Adipose tissue (tissue), 3 donors: ENCODE results near the gene BEND7. TPM values are rescaled to one million over a fixed set of nuclear protein-coding genes. Genes with fewer than 3 reads are reported as not detected.

Experiments
- H3K27ac ChIP-seq: one replicate; pipeline ENCODE4 v1.5.1; 2013; ENCODE audit warnings: low read depth, low read length
- WGBS, 3 donors: extraction: QIAGEN DNeasy Blood & Tissue Kit; methylation state at CpG; one replicate each; pipeline ENCODE4 v1.1.7; 2013; 5-methylcytosine and 5-hydroxymethylcytosine counted together
- polyA plus RNA-seq, 3 donors: library from polyadenylated mRNA; stranded (reverse); fragments of 200-250 nt; gene quantifications; one replicate each; pipeline ENCODE4 v1.2.3, GENCODE V29; 2013
- donor health status: healthy with polysubstance abuse.
- donor health status: Bipolar disorder and iron deficiency.
- donor health status: healthy.

The BEND7 gene
- polyA plus RNA-seq, 3 donors = 3.8 to 7.7 (median 6.1) TPM

DNA sequence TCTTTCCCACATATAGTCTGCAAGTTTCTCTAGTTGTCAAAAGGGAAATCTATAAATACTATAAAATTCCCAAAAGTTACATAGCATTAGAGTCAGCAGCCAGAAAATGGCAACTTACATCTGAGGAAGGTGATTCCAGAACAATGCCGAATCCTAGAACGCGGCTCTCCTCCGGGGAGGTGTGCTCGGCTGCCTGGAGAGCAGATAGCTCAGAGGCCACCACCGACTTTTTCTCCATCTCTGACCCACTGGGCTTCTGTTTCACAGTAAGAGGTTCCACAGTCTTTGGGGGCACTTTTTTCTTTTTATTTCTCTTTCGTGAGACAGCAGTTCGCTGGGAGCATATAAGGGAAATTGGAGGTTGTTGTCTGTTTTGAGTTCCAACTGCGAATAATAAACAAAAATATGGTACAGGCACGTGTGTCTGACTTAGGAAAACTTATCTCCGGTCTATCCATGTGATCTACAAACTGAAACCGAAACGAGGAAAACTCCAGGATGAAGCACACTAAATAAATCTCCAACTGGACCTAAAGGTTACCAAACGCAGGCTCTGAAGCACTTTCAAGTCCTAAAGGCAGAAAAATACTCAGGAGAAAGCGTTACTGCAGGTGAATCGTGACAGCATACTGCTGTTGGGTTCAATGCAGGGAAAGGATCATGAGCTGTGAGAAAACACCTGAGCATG, 36.2 kb downstream of the BEND7 start:
- 65 to 84% (median 73%) methylated on average over 16 of the region's 16 CpGs for WGBS, 3 donors

DNA sequence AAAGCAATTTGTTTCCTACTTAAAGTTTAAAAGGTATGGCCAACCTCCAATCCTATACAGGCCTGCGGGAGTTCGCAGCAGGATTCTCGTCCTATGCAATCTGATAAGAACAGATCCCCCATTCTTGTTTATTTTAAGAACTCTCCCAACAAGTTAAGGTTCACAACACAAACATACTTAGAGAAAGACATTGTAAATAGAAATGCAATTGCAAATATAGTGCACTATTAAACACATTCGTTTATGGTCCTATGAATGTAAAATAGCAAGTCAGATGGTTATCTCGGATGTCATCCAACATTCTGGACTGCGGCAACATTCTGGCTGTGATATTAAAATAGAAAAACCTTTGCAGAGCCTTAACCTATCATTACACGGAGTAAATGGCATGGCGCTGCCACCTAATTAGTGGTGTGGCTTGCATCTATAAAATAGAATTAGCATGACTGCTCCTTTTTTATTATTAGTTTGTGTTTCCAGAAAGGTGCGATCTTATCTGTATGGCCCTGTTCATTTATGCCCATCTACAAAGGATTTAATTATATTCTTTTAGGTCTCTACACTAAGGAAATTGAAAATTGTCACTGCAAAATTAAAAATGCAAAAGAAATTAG, 37.0 kb downstream of the BEND7 start:
- 82 to 95% (median 95%) methylated on average over 9 of the region's 9 CpGs for WGBS, 3 donors
- H3K27ac ChIP-seq = no peak overlapping the region

More for the DNA sequence above, 36.2 kb downstream of the BEND7 start:
- no peak overlapping the region for H3K27ac ChIP-seq

DNA sequence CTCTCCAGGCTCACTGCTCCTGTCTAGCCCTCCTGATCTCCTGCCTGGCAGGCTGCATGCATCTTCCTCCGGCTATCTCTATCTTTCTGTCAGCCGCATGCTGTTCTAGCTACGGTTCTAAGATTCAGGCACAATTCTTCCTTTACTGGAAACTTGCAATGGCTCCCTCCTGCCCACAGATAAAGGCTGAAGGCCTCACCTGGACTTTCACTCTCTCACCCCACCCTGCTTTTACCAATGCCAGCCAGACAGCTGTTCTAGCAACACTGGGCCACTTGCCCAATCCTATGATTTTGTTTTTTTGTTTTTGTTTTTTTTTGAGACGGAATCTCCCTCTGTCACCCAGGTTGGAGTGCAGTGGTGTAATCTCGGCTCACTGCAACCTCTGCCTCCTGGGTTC, 38.3 kb downstream of the BEND7 start:
- 70 to 97% (median 93%) methylated on average over 5 of the region's 5 CpGs for WGBS, 3 donors
- no peak overlapping the region for H3K27ac ChIP-seq

DNA sequence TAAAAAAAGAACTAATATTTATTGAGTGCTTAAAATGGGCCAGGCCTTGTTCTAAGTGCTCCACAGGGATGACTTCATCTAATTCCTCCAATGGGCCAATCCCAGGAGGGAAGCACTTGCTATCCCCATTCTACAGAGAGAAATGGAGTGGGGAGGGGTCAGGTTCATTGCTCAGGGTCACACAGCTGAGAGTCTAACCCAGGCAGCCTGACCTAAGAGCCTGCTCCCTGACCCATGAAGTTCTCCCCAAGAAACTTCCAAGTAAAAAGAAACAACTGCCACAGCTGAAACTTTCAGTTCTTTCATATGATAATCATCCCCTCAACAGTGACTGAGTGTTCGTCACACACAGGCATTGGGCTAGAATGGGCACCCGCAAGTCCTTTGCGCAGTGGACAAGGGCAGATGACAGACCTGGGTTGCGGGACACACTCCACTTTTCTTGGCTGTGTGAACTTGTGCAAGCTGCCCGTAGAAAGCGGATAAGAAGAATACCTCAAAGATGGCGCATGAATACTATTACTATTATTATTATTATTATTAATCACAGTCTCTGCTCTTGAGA, 39.7 kb downstream of the BEND7 start:
- 96 to 99% (median 97%) methylated on average over 7 of the region's 7 CpGs for WGBS, 3 donors
- no peak overlapping the region for H3K27ac ChIP-seq

DNA sequence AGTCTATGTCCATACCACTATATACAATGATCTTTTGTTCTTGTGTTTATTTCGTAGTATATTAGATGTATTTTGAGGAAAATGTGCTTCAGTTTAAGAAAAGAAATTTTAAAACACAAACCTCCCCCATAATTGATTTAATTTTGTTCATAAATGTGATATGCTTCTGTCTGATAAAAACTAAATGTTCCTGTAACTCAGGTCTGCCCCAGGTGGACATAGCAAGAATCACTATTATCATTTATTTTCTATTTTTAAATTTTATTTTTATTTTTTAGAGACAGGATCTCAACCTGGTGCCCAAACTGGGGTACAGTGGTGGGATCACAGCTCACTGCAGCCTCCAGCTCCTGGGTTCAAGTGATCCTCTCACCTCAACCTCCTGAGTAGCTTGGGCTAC, 43.2 kb downstream of the BEND7 start:
- H3K27ac ChIP-seq = no peak overlapping the region
- 76 to 97% (median 89%) methylated on average over 1 of the region's 1 CpG for WGBS, 3 donors

DNA sequence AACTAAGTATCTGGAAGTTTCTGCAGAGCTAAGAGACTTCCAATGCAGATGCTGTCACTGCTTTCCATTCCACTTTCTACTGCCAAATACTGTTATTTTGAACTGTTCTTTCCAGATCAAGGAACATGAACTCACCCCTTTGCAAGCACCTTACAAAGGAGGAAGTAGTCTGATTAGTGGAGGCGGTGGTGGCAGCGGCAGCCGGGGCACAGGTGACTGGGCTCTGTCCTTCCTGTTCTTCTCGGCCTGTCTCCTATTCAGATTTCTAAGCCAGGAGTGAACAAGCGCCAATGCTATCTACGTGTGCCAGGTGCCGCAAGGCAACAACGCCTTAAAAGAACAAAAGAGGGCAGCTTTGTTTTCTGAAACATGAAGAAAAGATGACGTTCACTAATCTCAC, 44.9 kb downstream of the BEND7 start:
- 63 to 86% (median 70%) methylated on average over 9 of the region's 9 CpGs for WGBS, 3 donors
- no peak overlapping the region for H3K27ac ChIP-seq

DNA sequence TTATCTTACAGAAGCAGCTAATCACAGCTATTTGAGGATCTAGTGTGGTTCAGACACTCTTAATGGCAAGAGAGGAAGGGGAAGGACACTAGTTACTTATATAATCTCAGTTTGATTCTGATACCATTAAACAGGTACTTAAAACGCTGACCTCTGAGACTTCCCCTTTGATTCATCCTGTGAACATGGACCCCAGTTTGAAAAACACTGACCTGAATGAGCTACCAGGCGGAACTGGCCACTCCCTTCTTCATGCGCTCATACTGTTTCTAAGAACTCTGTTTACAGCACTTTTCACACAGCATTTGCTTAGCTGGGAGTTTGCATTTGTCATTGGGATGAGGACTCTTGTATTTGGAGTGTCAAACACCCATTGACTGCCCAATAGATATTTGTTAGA, 45.7 kb downstream of the BEND7 start:
- 77 to 90% (median 85%) methylated on average over 3 of the region's 3 CpGs for WGBS, 3 donors

DNA sequence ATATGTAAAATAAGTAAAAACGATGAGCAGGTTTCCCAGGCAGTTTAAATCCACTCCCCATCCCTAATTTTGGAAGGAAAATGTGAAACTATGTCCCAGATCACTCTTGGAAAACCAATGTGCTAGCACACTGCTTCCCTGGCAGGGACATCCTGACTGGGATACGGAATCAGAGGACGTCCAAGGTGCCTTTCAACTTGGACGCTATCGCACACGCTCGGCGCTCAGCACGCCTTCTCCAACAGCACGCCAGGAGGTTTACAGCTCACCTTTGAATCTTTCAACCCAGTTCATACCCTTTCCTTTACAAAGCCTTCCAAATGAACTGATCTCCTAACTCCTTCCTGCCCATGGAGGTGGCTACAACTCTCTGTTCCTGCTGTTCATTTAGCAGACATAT, 47.1 kb downstream of the BEND7 start:
- 65 to 91% (median 88%) methylated on average over 10 of the region's 10 CpGs for WGBS, 3 donors
- H3K27ac ChIP-seq = no peak overlapping the region

More for the DNA sequence above, 45.7 kb downstream of the BEND7 start:
- H3K27ac ChIP-seq = no peak overlapping the region

DNA sequence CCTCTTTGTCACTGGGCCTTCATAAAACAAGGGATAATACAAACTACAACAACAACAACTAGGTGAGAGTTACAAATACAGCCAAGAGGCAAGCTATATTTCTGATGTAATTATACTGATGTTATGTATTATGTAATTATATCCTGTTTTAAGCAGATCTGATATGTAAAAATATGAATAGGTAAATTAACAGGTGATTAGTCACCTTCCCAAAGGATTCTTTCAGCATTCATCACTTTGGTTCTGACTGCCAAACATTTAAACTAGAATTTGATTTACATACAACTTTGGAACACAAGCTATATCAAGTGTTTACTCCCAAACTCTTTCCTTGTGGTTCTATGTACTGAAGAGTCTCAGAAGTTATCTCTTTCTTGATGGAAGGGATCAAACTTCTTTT, 53.7 kb downstream of the BEND7 start:
- no peak overlapping the region for H3K27ac ChIP-seq

DNA sequence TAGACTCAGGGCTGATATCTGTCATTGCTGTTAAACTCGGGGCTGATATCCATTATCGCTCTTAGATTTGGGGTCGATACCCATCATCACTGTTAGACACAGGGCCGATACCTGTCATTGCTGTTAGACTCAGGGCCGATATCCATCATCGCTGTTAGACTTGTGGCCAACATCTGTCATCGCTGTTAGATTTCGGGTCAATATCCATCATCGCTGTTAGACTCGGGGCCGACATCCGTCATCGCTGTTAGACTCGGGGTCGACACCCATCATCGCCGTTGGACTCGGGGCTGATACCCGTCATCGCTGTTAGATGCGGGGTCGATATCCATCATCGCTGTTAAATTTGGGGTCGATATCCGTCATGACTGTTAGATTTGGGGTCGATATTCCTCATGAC, 54.8 kb downstream of the BEND7 start:
- whole genome bisulfite sequencing, 3 donors = 98 to 99% (median 98%) methylated on average over 26 of the region's 26 CpGs
- H3K27ac ChIP-seq = no peak overlapping the region

DNA sequence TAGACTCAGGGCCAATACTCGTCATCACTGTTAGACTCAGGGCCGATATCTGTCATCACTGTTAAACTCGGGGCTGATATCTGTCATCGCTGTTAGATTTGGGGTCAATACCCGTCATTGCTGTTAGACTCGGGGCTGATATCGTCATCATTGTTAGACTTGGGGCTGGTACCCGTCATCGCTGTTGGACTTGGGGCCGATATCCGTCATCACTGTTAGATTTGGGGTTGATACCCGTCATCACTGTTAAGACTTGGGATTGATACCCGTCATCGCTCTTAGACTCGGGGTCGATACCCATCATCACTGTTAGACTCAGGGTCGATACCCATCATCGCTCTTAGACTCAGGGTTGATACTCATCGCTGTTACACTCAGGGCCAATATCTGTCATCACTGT, 56.5 kb downstream of the BEND7 start:
- 98% methylated on average over 19 of the region's 19 CpGs for WGBS, 3 donors
- H3K27ac ChIP-seq = no peak overlapping the region

DNA sequence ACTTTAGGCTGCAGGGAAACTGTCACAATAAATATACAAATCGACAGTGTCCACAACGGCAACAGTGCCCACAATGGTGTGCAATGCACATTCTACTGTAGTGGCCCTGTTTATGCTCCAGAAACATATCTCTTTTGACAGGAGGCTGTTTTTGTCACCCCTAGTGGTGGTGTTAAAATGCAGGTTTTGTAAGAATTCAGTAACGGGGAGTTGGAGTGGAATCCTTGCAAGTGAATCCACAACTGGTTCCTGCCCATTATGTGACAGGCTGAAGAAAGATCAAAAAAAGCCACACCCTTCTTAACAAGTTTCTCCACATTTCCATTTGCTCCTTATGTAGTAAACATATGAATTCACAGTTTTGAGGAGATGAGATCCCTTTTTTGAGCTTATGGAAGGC, 58.5 kb downstream of the BEND7 start:
- no peak overlapping the region for H3K27ac ChIP-seq
- WGBS, 3 donors = 82 to 86% (median 83%) methylated on average over 3 of the region's 3 CpGs

DNA sequence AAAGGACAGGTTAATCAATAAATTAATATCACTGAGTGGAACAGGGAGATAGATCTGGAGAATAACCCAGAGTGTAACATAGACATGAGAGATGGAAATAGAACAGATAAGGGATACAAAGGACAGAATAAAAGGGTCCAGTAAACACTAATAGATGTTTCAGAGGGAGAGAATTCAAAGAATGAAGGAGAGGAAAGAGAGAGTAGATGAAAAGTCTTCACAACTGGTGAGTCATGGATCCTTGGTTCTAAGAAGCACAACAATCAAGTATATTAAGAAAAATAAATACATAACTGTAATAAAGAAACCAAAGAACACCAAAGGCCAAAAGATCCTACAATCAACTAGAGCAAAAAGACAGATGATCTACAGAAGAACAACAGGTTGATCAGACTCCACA, 66.3 kb downstream of the BEND7 start:
- no peak overlapping the region for H3K27ac ChIP-seq

DNA sequence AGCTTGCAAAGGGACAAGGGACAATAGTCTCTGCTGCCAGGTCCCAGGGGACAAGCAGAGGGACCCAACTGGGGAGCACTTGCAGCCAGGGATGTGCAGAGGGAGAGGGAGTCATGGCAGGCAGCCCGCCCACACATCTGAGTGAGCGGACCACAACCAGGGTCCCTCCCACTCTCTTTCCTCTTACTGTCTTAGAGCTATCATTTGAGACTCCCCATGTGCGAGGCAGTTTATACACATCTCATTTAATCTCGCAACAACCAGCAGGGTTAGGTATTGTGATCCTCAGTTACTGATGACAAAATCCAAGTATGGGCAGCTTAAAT, 70.2 kb downstream of the BEND7 start:
- WGBS, 3 donors = 89 to 97% (median 91%) methylated on average over 4 of the region's 4 CpGs

DNA sequence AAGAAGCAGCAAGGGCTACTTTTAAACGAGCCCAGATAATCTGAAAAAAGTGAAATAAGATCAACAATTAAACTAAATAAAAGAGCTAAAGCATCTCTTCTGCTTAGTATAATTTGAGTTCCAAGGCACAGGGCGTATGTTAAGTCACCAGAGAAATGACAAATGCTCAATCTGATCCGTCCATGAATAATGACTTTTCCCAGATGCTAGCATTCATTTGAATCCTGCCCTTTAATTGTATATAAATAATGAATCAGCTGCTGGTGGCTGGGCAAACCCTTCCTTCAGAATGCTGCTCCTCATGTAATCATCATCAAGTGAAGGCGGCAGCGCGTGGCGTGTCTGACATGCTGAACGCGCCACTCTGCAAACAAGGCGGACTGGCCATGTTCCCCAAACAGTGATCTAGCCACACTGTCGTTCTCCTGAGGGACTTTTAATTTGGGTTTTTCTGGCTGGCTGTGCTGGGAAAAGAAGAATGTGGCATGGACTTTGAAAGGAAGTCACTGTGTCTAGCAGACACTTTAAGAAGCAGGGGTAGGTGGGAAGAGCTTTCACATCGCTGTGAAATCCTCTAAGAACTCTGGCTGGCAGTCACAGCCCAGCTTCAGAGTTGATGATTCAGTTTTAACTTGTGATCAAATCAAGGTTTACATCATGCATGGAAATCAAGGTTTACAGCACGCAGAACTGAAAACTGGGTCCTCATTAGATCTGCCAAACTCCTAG, 70.7 kb downstream of the BEND7 start:
- no peak overlapping the region for H3K27ac ChIP-seq
- WGBS, 3 donors = 87 to 91% (median 89%) methylated on average over 13 of the region's 13 CpGs

More for the DNA sequence above, 70.2 kb downstream of the BEND7 start:
- no peak overlapping the region for H3K27ac ChIP-seq

DNA sequence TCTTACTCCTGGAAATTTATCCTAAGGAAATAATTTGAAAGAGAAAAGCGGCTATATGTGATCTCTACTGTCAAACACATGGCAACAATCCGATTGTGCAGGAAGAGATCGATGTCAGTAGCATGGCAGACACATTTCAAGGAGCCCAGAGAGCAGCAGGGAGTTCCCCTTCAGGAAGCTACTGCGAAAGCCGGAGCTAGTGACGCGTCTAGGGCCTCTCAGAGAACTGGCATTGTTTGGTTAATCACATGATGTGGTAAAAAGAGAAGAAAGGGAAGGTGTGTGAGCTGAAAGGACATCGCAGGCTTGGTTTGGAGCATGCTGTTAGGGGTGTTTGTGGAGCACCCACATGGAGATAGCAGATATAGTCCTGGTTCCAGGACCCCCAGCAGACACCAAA, 74.9 kb downstream of the BEND7 start:
- H3K27ac ChIP-seq = no peak overlapping the region
- 48 to 91% (median 53%) methylated on average over 8 of the region's 8 CpGs for WGBS, 3 donors

DNA sequence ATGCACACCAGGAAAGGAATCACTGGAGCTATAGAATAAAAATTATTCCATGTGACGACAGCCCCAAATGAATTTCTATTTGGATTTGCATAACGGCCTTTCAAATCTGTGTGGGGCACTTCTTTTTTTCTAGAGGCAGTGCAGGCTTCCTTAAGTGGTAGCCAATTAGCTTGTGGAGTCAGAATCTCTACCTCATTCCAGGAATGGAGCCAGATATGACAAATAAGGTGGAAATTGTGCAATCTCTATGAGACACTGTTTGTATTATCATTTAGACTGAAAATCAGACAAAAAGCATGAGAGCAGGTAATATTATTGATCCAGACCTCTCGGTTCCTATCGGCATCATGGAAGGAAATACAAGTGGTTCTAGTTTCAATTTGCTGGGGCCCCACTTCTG, 78.7 kb downstream of the BEND7 start:
- no peak overlapping the region for H3K27ac ChIP-seq
- 64 to 80% (median 74%) methylated on average over 4 of the region's 4 CpGs for WGBS, 3 donors

DNA sequence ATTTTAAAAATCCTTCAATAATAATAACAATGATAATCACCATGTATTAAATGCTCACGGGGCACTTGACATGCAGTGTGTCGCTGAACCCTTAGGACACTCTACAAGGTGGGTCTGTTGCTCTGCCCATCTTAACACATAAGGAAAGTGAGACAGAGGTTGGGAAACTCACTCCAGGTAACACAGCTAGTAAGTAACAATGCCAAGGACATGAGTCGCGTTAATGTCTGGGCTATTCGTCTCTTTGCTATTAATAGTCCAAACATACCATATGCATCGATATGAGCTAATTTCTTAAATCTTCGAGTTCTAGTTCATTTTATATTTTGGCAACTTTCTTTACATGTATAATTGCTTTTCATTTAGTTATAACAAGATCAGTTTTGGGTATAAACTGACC, 79.5 kb downstream of the BEND7 start:
- H3K27ac ChIP-seq = no peak overlapping the region
- 80 to 87% (median 85%) methylated on average over 7 of the region's 7 CpGs for WGBS, 3 donors

DNA sequence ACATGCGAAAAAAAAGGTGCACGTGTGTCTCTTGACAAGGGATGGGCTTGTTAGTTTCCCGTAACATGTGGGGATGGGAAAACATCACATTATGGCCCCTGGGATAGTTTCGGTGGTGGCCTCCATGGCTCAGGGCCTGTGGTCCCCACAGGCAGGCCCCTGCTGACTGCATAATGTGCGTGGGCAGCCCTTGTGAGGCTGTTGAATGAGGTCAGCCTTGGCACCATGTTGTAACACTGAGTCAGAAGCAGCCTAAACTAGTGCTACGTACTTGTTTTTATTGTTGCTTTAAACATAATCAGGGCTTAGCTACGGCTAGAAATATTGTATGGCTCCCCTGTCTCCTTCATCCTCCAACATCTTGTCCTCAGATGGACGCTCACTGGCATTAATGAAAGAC, 80.6 kb downstream of the BEND7 start:
- WGBS, 3 donors = 81 to 92% (median 84%) methylated on average over 8 of the region's 8 CpGs
- no peak overlapping the region for H3K27ac ChIP-seq
